OCI-LY7 (cell line): ENCODE results near the gene ASB4. TPM values are rescaled to one million over a fixed set of nuclear protein-coding genes. Genes with fewer than 3 reads are reported as not detected.

Experiments
- BruUV-seq: library from RNA; stranded (reverse); fragments of 400-500 nt; replicated peaks from 2 replicates; lab custom pipeline; 2021; lab: Mats Ljungman, UMichigan
- CTCF ChIA-PET: fragments of 300-600 bp; sonication (Branson Sonifier 250); formaldehyde crosslinking; loops from one replicate; lab custom pipeline; 2022; ENCODE audit warnings: antibody characterized with exemption; ENCODE audit not compliant: unreplicated experiment; lab: Charles Lee
- POLR2A ChIA-PET: fragments of 300-600 bp; sonication (Branson Sonifier 250); formaldehyde crosslinking; loops from one replicate; lab custom pipeline; 2022; ENCODE audit warnings: antibody characterized with exemption; lab: Charles Lee
- DNase-seq: peaks from one replicate; pipeline ENCODE4 v3.0.0-alpha.2; 2015; ENCODE audit warnings: low spot score
- H2AFZ ChIP-seq: fragments of 200-600 bp; sonication (generic), shearing (Covaris generic); 2 replicates; pipeline ENCODE4 v1.6.1; 2014; ENCODE audit warnings: mild to moderate bottlenecking, antibody characterized with exemption, low read length, moderate library complexity
- H3K27ac ChIP-seq: fragments of 200-600 bp; sonication (generic); 2 replicates; pipeline ENCODE4 v1.5.1; 2014; ENCODE audit warnings: mixed run types, low read depth, mild to moderate bottlenecking, moderate library complexity, low read length, inconsistent platforms; ENCODE audit not compliant: poor library complexity, severe bottlenecking
- H3K36me3 ChIP-seq: fragments of 200-600 bp; sonication (generic); 2 replicates; pipeline ENCODE4 v1.6.1; 2014; ENCODE audit warnings: mild to moderate bottlenecking, antibody characterized with exemption, low read length, moderate library complexity, mixed read lengths; ENCODE audit not compliant: insufficient read depth
- H3K4me1 ChIP-seq: fragments of 200-600 bp; sonication (generic); 2 replicates; pipeline ENCODE4 v1.5.1; 2014; ENCODE audit warnings: mild to moderate bottlenecking, low read length; ENCODE audit not compliant: insufficient read depth, poor library complexity, severe bottlenecking
- H3K4me2 ChIP-seq: fragments of 200-600 bp; sonication (generic); 2 replicates; pipeline ENCODE4 v1.6.1; 2014; ENCODE audit warnings: mild to moderate bottlenecking, low read length
- H3K4me3 ChIP-seq: fragments of 200-600 bp; sonication (generic); 2 replicates; pipeline ENCODE4 v1.5.1; 2014; ENCODE audit warnings: mild to moderate bottlenecking, low read depth, low read length; ENCODE audit not compliant: poor library complexity, severe bottlenecking
- H3K79me2 ChIP-seq: fragments of 200-600 bp; sonication (generic); 2 replicates; pipeline ENCODE4 v1.6.1; 2016; ENCODE audit warnings: low read depth, mild to moderate bottlenecking, low read length, moderate library complexity, mixed read lengths; ENCODE audit not compliant: insufficient read depth
- H3K9me2 ChIP-seq: fragments of 200-600 bp; sonication (generic); 2 replicates; pipeline ENCODE4 v1.6.1; 2016; ENCODE audit warnings: mild to moderate bottlenecking, low read length, mixed read lengths; ENCODE audit not compliant: insufficient read depth
- H3K9me3 ChIP-seq: fragments of 200-600 bp; sonication (generic); 2 replicates; pipeline ENCODE4 v1.6.1; 2014; ENCODE audit warnings: mild to moderate bottlenecking, mixed run types, low read length, mixed read lengths
- H4K20me1 ChIP-seq: fragments of 200-600 bp; sonication (generic); 2 replicates; pipeline ENCODE4 v1.6.1; 2014; ENCODE audit warnings: mild to moderate bottlenecking, antibody characterized with exemption, low read length, moderate library complexity, mixed read lengths; ENCODE audit not compliant: insufficient read depth
- CTCF ChIP-seq: fragments of 200-600 bp; sonication (generic); conservative IDR thresholded peaks from 2 replicates; pipeline ENCODE4 v1.5.1; 2014; ENCODE audit warnings: mild to moderate bottlenecking, antibody characterized with exemption, low read length, moderate library complexity, mixed read lengths
- EZH2phosphoT487 ChIP-seq: fragments of 200-600 bp; sonication (generic); IDR thresholded peaks from 2 replicates; pipeline ENCODE4 v1.6.1; 2018; ENCODE audit warnings: low read depth, borderline replicate concordance, mild to moderate bottlenecking, mixed run types, antibody characterized with exemption, low read length, moderate library complexity, mixed read lengths
- intact Hi-C: fragments of 100-400 bp; cut with micrococcal nuclease; formaldehyde crosslinking; loops from one replicate; pipeline ENCODE4 v1.10.0; 2022; ENCODE audit not compliant: unreplicated experiment
- total RNA-seq, 2 experiments: library from RNA; depleted of rRNA in 1 of 2; stranded (reverse); fragments of >200 nt in 1 of 2; shearing (Covaris generic) in 1 of 2; gene quantifications; 2 replicates each; pipeline ENCODE4 v1.2.3, GENCODE V29; 2014 to 2022

ASB4 gene
- total RNA-seq, 2 experiments from 2014 or later, result not detected

GRCh38 chr7:95586951-95587301 is 101.2 kb downstream of the ASB4 start:
- intact Hi-C loops, result no loop called here
- Histone ChIP-seq H3K27ac (no peak overlapping the region), H3K79me2 (no peaks in the 10 kb centered on the region), H3K4me2 (no peak overlapping the region), H4K20me1 (no peaks in the 10 kb centered on the region), H3K9me3 (no peaks in the 10 kb centered on the region), H3K4me3 (no peak overlapping the region), H3K4me1 (no peaks in the 10 kb centered on the region), H2AFZ (no peak overlapping the region), H3K36me3 (no peaks in the 10 kb centered on the region), H3K9me2 (no peaks in the 10 kb centered on the region)
- BruUV-seq, result no TSS peak
- DNase-seq, result no peak
- ChIA-PET CTCF (no interaction called here), POLR2A (no interaction called here)
- TF ChIP-seq CTCF (no peak), EZH2phosphoT487 (no peak)

GRCh38 chr7:95589031-95589430 is 103.3 kb downstream of the ASB4 start:
- TF ChIP-seq CTCF (no peak), EZH2phosphoT487 (no peak)
- Histone ChIP-seq H3K27ac (no peak overlapping the region), H3K9me2 (no peaks in the 10 kb centered on the region), H3K4me1 (no peaks in the 10 kb centered on the region), H3K9me3 (no peaks in the 10 kb centered on the region), H3K4me2 (no peak overlapping the region), H3K79me2 (no peaks in the 10 kb centered on the region), H2AFZ (no peak overlapping the region), H4K20me1 (no peaks in the 10 kb centered on the region), H3K4me3 (no peak overlapping the region), H3K36me3 (no peaks in the 10 kb centered on the region)
- BruUV-seq, result no TSS peak
- DNase-seq, result no peak
- intact Hi-C loops, result no loop called here
- POLR2A ChIA-PET, result no interaction called here
- CTCF ChIA-PET, result no interaction called here

- BruUV-seq, result no TSS peak
- Histone ChIP-seq H3K9me2 (no peaks in the 10 kb centered on the region), H2AFZ (no peak overlapping the region), H3K27ac (no peak overlapping the region), H4K20me1 (no peaks in the 10 kb centered on the region), H3K79me2 (no peaks in the 10 kb centered on the region), H3K36me3 (no peaks in the 10 kb centered on the region), H3K9me3 (no peaks in the 10 kb centered on the region), H3K4me2 (no peak overlapping the region), H3K4me3 (no peak overlapping the region), H3K4me1 (no peaks in the 10 kb centered on the region)
- TF ChIP-seq EZH2phosphoT487 (no peak), CTCF (no peak)
- ChIA-PET CTCF (no interaction called here), POLR2A (no interaction called here)
- DNase-seq, result no peak
- intact Hi-C loops, result no loop called here
Observed at GRCh38 chr7:95589766-95590165, 104.0 kb downstream of the ASB4 start.

Other genes with a start within 250 kb of the ASB4 start
- not detected in 2 replicates for gene PON1, start 161.4 kb upstream of the ASB4 start, total RNA-seq (2014; rRNA removed; shearing (Covaris generic))
- gene PON1, start 161.4 kb upstream of the ASB4 start, total RNA-seq (2022), result not detected in 2 replicates
- not detected in 2 replicates for gene PON3, start 89.6 kb upstream of the ASB4 start, total RNA-seq (2014; rRNA removed; shearing (Covaris generic))
- gene PON3, start 89.6 kb upstream of the ASB4 start, total RNA-seq (2022), result not detected in 2 replicates
- not detected in 2 replicates for gene PON2, start 50.9 kb upstream of the ASB4 start, total RNA-seq (2014; rRNA removed; shearing (Covaris generic))
- gene PON2, start 50.9 kb upstream of the ASB4 start, total RNA-seq (2022), result not detected in 2 replicates
- gene PDK4, start 110.6 kb downstream of the ASB4 start, total RNA-seq (2014; rRNA removed; shearing (Covaris generic)), result not detected in 2 replicates
- gene PDK4, start 110.6 kb downstream of the ASB4 start, total RNA-seq (2022), result not detected in 2 replicates